ENCODE results near the gene ZRSR2. TPM values are rescaled to one million over a fixed set of nuclear protein-coding genes. Genes with fewer than 3 reads are reported as not detected.

The ZRSR2 gene
- total RNA-seq, 1 experiment from 2014 or later: 3.0 TPM

GRCh38 chrX:15761564-15762191 is 28.6 kb upstream of the ZRSR2 start:
- Histone ChIP-seq H3K4me1 (ENCODE audit: control insufficient read depth, insufficient read depth, low read length) (no peaks in the 10 kb centered on the region), H3K9me3 (ENCODE audit: control insufficient read depth, insufficient read depth, low read depth, low read length) (no peaks in the 10 kb centered on the region), H3K27ac (ENCODE audit: low read length) (no peak overlapping the region), H3K36me3 (ENCODE audit: control insufficient read depth, insufficient read depth, low read length) (no peaks in the 10 kb centered on the region), H3K4me3 (ENCODE audit: low read depth in 2 of 2, low read length in 2 of 2) (no peak overlapping the region), H3K27me3 (ENCODE audit: control insufficient read depth, insufficient read depth, low read length) (no peaks in the 10 kb centered on the region)
- ChIA-PET CTCF (no interaction called here), POLR2A (no interaction called here)
- intact Hi-C loops (cut with micrococcal nuclease; ENCODE audit: unreplicated experiment) (no loop called here), in situ Hi-C loops (cut with HindIII; ENCODE audit: low pct_unique_long_range_greater_than_20kb, low sequenced_read_pairs) (no loop called here)
- ATAC-seq (no peak), DNase-seq (ENCODE audit: low read depth, low spot score) (no peak)
- TF ChIP-seq TCF7L2 (IDR thresholded peaks at IDR 0.05; ENCODE audit: low read depth, low read length) (no peak), REST (IDR thresholded peaks at IDR 0.05; ENCODE audit: insufficient read depth in 1 of 2, low read depth in 2 of 2, low read length in 1 of 2) (no peak), POLR2AphosphoS5 (IDR thresholded peaks at IDR 0.05; ENCODE audit: low read depth, low read length) (no peak)
- TF ChIP-seq, protein P1, sequence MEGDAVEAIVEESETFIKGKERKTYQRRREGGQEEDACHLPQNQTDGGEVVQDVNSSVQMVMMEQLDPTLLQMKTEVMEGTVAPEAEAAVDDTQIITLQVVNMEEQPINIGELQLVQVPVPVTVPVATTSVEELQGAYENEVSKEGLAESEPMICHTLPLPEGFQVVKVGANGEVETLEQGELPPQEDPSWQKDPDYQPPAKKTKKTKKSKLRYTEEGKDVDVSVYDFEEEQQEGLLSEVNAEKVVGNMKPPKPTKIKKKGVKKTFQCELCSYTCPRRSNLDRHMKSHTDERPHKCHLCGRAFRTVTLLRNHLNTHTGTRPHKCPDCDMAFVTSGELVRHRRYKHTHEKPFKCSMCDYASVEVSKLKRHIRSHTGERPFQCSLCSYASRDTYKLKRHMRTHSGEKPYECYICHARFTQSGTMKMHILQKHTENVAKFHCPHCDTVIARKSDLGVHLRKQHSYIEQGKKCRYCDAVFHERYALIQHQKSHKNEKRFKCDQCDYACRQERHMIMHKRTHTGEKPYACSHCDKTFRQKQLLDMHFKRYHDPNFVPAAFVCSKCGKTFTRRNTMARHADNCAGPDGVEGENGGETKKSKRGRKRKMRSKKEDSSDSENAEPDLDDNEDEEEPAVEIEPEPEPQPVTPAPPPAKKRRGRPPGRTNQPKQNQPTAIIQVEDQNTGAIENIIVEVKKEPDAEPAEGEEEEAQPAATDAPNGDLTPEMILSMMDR (IDR thresholded peaks at IDR 0.05): peak; percentile 80
- no TSS peak for BruUV-seq (replicated peaks)

DNA sequence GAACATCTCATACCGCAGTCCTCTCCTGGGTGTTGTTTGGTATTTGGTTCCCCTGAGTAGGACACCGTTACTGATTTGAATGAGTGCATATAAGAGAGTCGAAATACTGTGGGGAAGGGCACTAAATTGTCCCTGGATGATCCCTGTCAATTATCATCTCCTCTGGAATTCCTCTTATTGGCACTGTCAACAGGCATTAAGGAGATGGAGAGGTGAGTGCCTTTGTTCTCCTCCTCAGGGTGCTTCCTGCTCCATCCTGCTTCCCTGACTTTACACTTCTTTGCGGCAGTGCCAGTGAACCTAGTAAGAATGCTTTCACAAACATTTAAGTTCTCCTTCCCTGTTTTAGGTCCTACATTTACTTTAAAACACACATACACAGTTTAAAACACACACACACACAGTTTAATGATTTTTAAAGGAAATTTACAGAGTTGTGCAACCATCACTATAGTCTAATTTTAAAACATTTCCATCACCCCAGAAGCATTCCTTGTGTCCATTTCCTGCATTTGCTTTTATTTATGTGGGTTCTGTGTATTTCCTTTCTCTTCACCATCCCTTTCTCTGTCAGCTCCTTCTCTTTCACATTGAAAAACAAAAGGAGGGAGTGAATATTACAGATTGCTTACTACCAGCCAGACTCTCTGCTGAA is 20.9 kb upstream of the ZRSR2 start:
- ChIA-PET POLR2A (no interaction called here), CTCF (no interaction called here)
- no peaks in the 10 kb centered on the region for H3K27me3 ChIP-seq (ENCODE audit: control insufficient read depth, insufficient read depth, low read length)
- no TSS peak for BruUV-seq (replicated peaks)
- H3K4me1 ChIP-seq (ENCODE audit: control insufficient read depth, insufficient read depth, low read length): no peaks in the 10 kb centered on the region
- no peak for ATAC-seq
- TF ChIP-seq POLR2AphosphoS5 (IDR thresholded peaks at IDR 0.05; ENCODE audit: low read depth, low read length) (no peak), TCF7L2 (IDR thresholded peaks at IDR 0.05; ENCODE audit: low read depth, low read length) (no peak), SIN3A (IDR thresholded peaks at IDR 0.05; ENCODE audit: borderline replicate concordance, insufficient read depth, low read depth, low read length) (no peak), REST (IDR thresholded peaks at IDR 0.05; ENCODE audit: insufficient read depth in 1 of 2, low read depth in 2 of 2, low read length in 1 of 2) (no peak)
- TF ChIP-seq, protein P1 (IDR thresholded peaks at IDR 0.05): no peak
- H3K27ac ChIP-seq (ENCODE audit: low read length): no peak overlapping the region
- H3K4me3 ChIP-seq (ENCODE audit: low read depth in 2 of 2, low read length in 2 of 2): no peak overlapping the region
- H3K36me3 ChIP-seq (ENCODE audit: control insufficient read depth, insufficient read depth, low read length): no peaks in the 10 kb centered on the region
- H3K9me3 ChIP-seq (ENCODE audit: control insufficient read depth, insufficient read depth, low read depth, low read length): no peaks in the 10 kb centered on the region
- in situ Hi-C loops (cut with HindIII; ENCODE audit: low pct_unique_long_range_greater_than_20kb, low sequenced_read_pairs): no loop called here
- intact Hi-C loops (cut with micrococcal nuclease; ENCODE audit: unreplicated experiment): no loop called here
- no peak for DNase-seq (ENCODE audit: low read depth, low spot score)
